ENCODE data around the gene TMEM131.

DNA sequence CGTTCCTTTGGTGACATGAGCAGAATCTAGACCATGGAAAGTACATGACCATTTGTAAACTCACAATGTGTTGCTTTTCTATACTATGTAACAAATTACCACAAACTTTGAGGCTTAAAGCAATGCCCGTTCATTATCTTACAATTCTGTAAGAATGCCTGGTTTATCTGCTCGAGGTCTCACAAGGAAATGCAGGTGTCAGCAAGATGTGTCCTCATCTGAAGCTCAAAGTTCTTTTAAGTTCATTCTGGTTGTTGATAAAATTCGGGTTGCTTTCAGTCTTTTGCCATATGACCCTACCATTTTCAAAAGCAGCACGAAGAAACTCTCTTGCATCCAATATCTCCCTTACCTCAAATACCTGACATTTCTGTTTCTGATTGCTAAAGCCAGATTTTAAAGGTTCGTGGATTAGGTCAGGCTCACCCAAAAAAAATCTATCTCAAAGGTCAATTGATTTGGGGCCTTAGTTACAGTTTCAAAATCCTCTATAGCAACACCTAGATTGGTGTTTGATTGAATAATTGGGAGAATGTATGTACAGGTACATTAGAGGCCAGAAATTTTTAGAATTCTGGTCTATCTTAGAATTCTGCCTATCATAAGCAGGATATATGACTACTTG is 125.9 kb downstream of the TMEM131 start:
- TF ChIP-seq, protein P1, sequence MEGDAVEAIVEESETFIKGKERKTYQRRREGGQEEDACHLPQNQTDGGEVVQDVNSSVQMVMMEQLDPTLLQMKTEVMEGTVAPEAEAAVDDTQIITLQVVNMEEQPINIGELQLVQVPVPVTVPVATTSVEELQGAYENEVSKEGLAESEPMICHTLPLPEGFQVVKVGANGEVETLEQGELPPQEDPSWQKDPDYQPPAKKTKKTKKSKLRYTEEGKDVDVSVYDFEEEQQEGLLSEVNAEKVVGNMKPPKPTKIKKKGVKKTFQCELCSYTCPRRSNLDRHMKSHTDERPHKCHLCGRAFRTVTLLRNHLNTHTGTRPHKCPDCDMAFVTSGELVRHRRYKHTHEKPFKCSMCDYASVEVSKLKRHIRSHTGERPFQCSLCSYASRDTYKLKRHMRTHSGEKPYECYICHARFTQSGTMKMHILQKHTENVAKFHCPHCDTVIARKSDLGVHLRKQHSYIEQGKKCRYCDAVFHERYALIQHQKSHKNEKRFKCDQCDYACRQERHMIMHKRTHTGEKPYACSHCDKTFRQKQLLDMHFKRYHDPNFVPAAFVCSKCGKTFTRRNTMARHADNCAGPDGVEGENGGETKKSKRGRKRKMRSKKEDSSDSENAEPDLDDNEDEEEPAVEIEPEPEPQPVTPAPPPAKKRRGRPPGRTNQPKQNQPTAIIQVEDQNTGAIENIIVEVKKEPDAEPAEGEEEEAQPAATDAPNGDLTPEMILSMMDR (IDR thresholded peaks at IDR 0.05; ENCODE audit: control extremely low read depth in 1 of 3, insufficient read depth in 1 of 3, low read depth in 1 of 3, low read length in 3 of 3): no peak
- TF ChIP-seq MAFK (IDR thresholded peaks at IDR 0.05; ENCODE audit: low read depth, low read length): no peak
- no peak for TF ChIP-seq HDAC6 (IDR thresholded peaks at IDR 0.05; ENCODE audit: low read depth, low read length)
- no peak for TF ChIP-seq JUN (IDR thresholded peaks at IDR 0.05; ENCODE audit: low read depth, low read length)
- TF ChIP-seq TCF12 (IDR thresholded peaks at IDR 0.05; ENCODE audit: low read depth, low read length): no peak

All from H1 (cell line).